Embryonic facial prominence (tissue), 1 donor: ENCODE measurements around the gene MRPL53.
"Not testable (repeated sequence)": the region's sequence is repeated elsewhere in the genome, so short reads cannot be mapped to it uniquely, and the experiment has no call there.

ENCODE experiments used
- DNase-seq: peaks from one replicate; pipeline ENCODE4 v3.0.0-alpha.2; 2016; ENCODE audit errors: extremely low spot score

MRPL53 gene

GRCh38 chr2:74482801-74483674, 10.6 kb upstream of the MRPL53 start, which contains the start of the genes CCDC142 and TTC31:
CCDC142 (minus strand) TSS chr2:74482998; CDS start chr2:74482837, 161 bp downstream.
TTC31 (plus strand) TSS chr2:74483081; CDS start chr2:74483096, 15 bp downstream.
- DNase-seq = peak; percentile 95

GRCh38 chr2:74481961-74482800, 9.7 kb upstream of the MRPL53 start:
- DNase-seq = no peak

GRCh38 chr2:74481431-74481830, 9.0 kb upstream of the MRPL53 start:
- no peak for DNase-seq

- DNase-seq = no peak
Measured at GRCh38 chr2:74474899-74475298, 2.4 kb upstream of the MRPL53 start.

GRCh38 chr2:74474481-74474880, 2.0 kb upstream of the MRPL53 start:
- DNase-seq = no peak

GRCh38 chr2:74472945-74473258, 422 bp upstream of the MRPL53 start:
- no peak for DNase-seq

- no peak for DNase-seq
Measured at GRCh38 chr2:74471332-74472065, 981 bp downstream of the MRPL53 start.

GRCh38 chr2:74470742-74471141, 1.7 kb downstream of the MRPL53 start:
- not testable (repeated sequence) for DNase-seq

GRCh38 chr2:74464406-74464805, 8.1 kb downstream of the MRPL53 start:
- no peak for DNase-seq

- no peak for DNase-seq
Measured at GRCh38 chr2:74462786-74463105, 9.7 kb downstream of the MRPL53 start.

- DNase-seq = no peak
Measured at GRCh38 chr2:74462054-74462785, 10.3 kb downstream of the MRPL53 start.

- no peak for DNase-seq
Measured at GRCh38 chr2:74461187-74462053, 11.1 kb downstream of the MRPL53 start.

GRCh38 chr2:74460187-74460586, 12.3 kb downstream of the MRPL53 start:
- DNase-seq = not testable (repeated sequence)

GRCh38 chr2:74459503-74460118, 12.9 kb downstream of the MRPL53 start:
- DNase-seq = not testable (repeated sequence)

- no peak for DNase-seq
Measured at GRCh38 chr2:74458938-74459363, 13.5 kb downstream of the MRPL53 start.

- peak; percentile 99 for DNase-seq
Measured at GRCh38 chr2:74458132-74458937, 14.1 kb downstream of the MRPL53 start, which contains the start of gene WBP1. WBP1 (plus strand) TSS chr2:74458438; CDS start chr2:74458603, 165 bp downstream.

GRCh38 chr2:74457549-74458131, 14.8 kb downstream of the MRPL53 start:
- no peak for DNase-seq

- DNase-seq = no peak
Measured at GRCh38 chr2:74457129-74457548, 15.3 kb downstream of the MRPL53 start.
